ENCODE results near the gene HOXD11.

HOXD11 gene

DNA sequence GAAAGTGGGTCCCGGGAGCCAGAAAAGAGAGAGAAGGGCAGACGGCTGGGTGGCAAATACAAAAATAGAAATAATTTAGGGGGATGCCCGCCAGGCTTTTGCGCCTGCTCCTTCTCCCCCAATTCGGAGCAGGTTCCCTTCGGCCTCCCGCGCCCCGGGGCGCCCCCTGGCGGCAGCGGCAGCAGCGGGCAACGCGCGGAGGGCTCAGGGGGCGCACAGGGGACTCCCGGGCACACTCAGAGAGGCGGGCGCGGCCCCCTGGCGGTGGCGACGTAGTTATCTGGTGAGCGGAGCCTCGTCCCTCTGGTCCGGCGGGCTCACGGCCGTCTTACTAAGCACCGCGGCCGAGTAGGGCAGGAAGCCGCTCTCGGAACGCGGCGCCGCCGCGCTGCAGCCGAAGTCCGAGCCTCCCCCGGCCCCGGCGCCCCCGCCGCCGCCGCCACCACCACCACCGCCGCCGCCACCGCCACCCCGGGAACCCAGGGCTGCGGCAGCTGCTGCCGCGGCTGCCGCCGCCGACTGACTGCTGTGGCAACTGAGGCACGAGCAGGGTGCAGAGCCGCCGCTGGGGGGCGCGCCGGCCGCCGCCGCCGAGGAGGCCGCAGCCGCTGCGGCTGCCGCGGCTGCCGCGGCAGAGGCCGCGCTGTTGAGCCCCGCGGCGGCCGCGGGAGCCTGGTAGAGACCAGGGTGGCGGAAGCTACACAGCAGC lies 27.1 kb upstream of the HOXD11 start:
- Histone ChIP-seq H3K4me1 (ENCODE audit: control insufficient read depth in 1 of 2, insufficient read depth in 1 of 2, low read depth in 1 of 2, low read length in 1 of 2) (peaks cover 58 to 61% of the 10 kb centered on the region in 2 experiments), H3K27me3 (peaks cover 100% of the 10 kb centered on the region), H3K27ac (no peak overlapping the region), H3K36me3 (no peaks in the 10 kb centered on the region), H3K4me3 (ENCODE audit: low read depth in 1 of 2, low read length in 1 of 2) (peak overlapping the region; percentile 50 to 58), H3K9me3 (peaks cover 9% of the 10 kb centered on the region)
- TF ChIP-seq, protein P1, sequence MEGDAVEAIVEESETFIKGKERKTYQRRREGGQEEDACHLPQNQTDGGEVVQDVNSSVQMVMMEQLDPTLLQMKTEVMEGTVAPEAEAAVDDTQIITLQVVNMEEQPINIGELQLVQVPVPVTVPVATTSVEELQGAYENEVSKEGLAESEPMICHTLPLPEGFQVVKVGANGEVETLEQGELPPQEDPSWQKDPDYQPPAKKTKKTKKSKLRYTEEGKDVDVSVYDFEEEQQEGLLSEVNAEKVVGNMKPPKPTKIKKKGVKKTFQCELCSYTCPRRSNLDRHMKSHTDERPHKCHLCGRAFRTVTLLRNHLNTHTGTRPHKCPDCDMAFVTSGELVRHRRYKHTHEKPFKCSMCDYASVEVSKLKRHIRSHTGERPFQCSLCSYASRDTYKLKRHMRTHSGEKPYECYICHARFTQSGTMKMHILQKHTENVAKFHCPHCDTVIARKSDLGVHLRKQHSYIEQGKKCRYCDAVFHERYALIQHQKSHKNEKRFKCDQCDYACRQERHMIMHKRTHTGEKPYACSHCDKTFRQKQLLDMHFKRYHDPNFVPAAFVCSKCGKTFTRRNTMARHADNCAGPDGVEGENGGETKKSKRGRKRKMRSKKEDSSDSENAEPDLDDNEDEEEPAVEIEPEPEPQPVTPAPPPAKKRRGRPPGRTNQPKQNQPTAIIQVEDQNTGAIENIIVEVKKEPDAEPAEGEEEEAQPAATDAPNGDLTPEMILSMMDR (IDR thresholded peaks at IDR 0.05) = peak; percentile 57

GRCh38 chr2:176080540-176081375 lies 26.3 kb upstream of the HOXD11 start:
- peak overlapping the region; percentile 34 to 44 for H3K4me3 ChIP-seq (ENCODE audit: low read depth in 1 of 2, low read length in 1 of 2)
- H3K4me1 ChIP-seq (ENCODE audit: control insufficient read depth in 1 of 2, insufficient read depth in 1 of 2, low read depth in 1 of 2, low read length in 1 of 2) = peaks cover 66 to 69% of the 10 kb centered on the region in 2 experiments
- peaks cover 100% of the 10 kb centered on the region for H3K27me3 ChIP-seq
- no peaks in the 10 kb centered on the region for H3K36me3 ChIP-seq
- H3K27ac ChIP-seq = no peak overlapping the region
- H3K9me3 ChIP-seq = peaks cover 9% of the 10 kb centered on the region
- TF ChIP-seq, protein P1 (IDR thresholded peaks at IDR 0.05) = no peak

GRCh38 chr2:176081376-176081836 lies 25.7 kb upstream of the HOXD11 start:
- H3K27ac ChIP-seq = no peak overlapping the region
- peaks cover 9% of the 10 kb centered on the region for H3K9me3 ChIP-seq
- TF ChIP-seq, protein P1 (IDR thresholded peaks at IDR 0.05) = no peak
- H3K4me3 ChIP-seq (ENCODE audit: low read depth in 1 of 2, low read length in 1 of 2) = peak overlapping the region in 1 of 2 experiments; percentile 44
- peaks cover 73 to 75% of the 10 kb centered on the region in 2 experiments for H3K4me1 ChIP-seq (ENCODE audit: control insufficient read depth in 1 of 2, insufficient read depth in 1 of 2, low read depth in 1 of 2, low read length in 1 of 2)
- no peaks in the 10 kb centered on the region for H3K36me3 ChIP-seq
- H3K27me3 ChIP-seq = peaks cover 100% of the 10 kb centered on the region

- peaks cover 73 to 76% of the 10 kb centered on the region in 2 experiments for H3K4me1 ChIP-seq (ENCODE audit: control insufficient read depth in 1 of 2, insufficient read depth in 1 of 2, low read depth in 1 of 2, low read length in 1 of 2)
- no peak overlapping the region for H3K27ac ChIP-seq
- H3K4me3 ChIP-seq (ENCODE audit: low read depth in 1 of 2, low read length in 1 of 2) = peak overlapping the region; percentile 5 to 23
- peaks cover 100% of the 10 kb centered on the region for H3K27me3 ChIP-seq
- TF ChIP-seq, protein P1 (IDR thresholded peaks at IDR 0.05) = no peak
- H3K36me3 ChIP-seq = no peaks in the 10 kb centered on the region
- H3K9me3 ChIP-seq = peaks cover 9% of the 10 kb centered on the region
Observed at GRCh38 chr2:176081837-176082524, 25.1 kb upstream of the HOXD11 start.

GRCh38 chr2:176082525-176082823 lies 24.6 kb upstream of the HOXD11 start:
- Histone ChIP-seq H3K36me3 (no peaks in the 10 kb centered on the region), H3K4me1 (ENCODE audit: control insufficient read depth in 1 of 2, insufficient read depth in 1 of 2, low read depth in 1 of 2, low read length in 1 of 2) (peaks cover 73 to 76% of the 10 kb centered on the region in 2 experiments), H3K27me3 (peaks cover 100% of the 10 kb centered on the region), H3K4me3 (ENCODE audit: low read depth in 1 of 2, low read length in 1 of 2) (peak overlapping the region; percentile 5 to 23), H3K9me3 (peaks cover 9% of the 10 kb centered on the region), H3K27ac (no peak overlapping the region)
- TF ChIP-seq, protein P1 (IDR thresholded peaks at IDR 0.05) = no peak
